ENCODE measurements around the gene CHRND.

Gene CHRND

GRCh38 chr2:232577841-232578240, 51.9 kb downstream of the CHRND start:
- DNase-seq = no peak

GRCh38 chr2:232578626-232579025, 52.7 kb downstream of the CHRND start:
- DNase-seq = no peak

GRCh38 chr2:232580648-232580981, 54.7 kb downstream of the CHRND start:
- DNase-seq = no peak

GRCh38 chr2:232581725-232582124, 55.8 kb downstream of the CHRND start:
- no peak for DNase-seq

- no peak for DNase-seq
Measured at GRCh38 chr2:232584238-232584637, 58.3 kb downstream of the CHRND start.

Measured in activated CD4-positive, alpha-beta T cell treated with anti-CD3 and anti-CD28 coated beads, Interleukin-2, amount 50 U/mL, for 16 hours (primary cell).